Activated CD4-positive, alpha-beta T cell treated with anti-CD3 and anti-CD28 coated beads for 48 hours (primary cell): ENCODE measurements around the gene VPS11.
A peak's percentile ranks its signal among the peaks of the same experiment; 100 is the strongest.
"Not testable (repeated sequence)": the region's sequence is repeated elsewhere in the genome, so short reads cannot be mapped to it uniquely, and the experiment has no call there.

ENCODE experiments used
- DNase-seq: peaks from one replicate; pipeline ENCODE4 v3.0.0-alpha.2; 2020

Gene VPS11

GRCh38 chr11:119039471-119039870 is 28.1 kb upstream of the VPS11 start:
- DNase-seq: not testable (repeated sequence)

GRCh38 chr11:119041821-119042514 is 25.6 kb upstream of the VPS11 start:
- DNase-seq: no peak

- no peak for DNase-seq
These were observed 24.7 kb upstream of the VPS11 start for GRCh38 chr11:119042927-119043326.

- no peak for DNase-seq
These were observed 22.9 kb upstream of the VPS11 start for GRCh38 chr11:119044708-119045107.

GRCh38 chr11:119046489-119046888 is 21.1 kb upstream of the VPS11 start:
- DNase-seq: no peak

GRCh38 chr11:119047205-119047604 is 20.4 kb upstream of the VPS11 start:
- peak; percentile 23 for DNase-seq

- no peak for DNase-seq
These were observed 19.0 kb upstream of the VPS11 start for GRCh38 chr11:119048644-119049043.

GRCh38 chr11:119049081-119049480 is 18.5 kb upstream of the VPS11 start:
- no peak for DNase-seq

GRCh38 chr11:119051440-119052162 is 16.0 kb upstream of the VPS11 start:
- peak; percentile 15 for DNase-seq

GRCh38 chr11:119052163-119052814 is 15.3 kb upstream of the VPS11 start:
- DNase-seq: no peak

GRCh38 chr11:119054418-119054817 is 13.2 kb upstream of the VPS11 start:
- DNase-seq: no peak

GRCh38 chr11:119055901-119056300 is 11.7 kb upstream of the VPS11 start:
- peak; percentile 30 for DNase-seq

- DNase-seq: peak; percentile 50
These were observed 11.1 kb upstream of the VPS11 start for GRCh38 chr11:119056421-119056999.

- DNase-seq: peak; percentile 99
These were observed 10.4 kb upstream of the VPS11 start, which contains the start of gene HYOU1 for GRCh38 chr11:119057000-119057769. HYOU1 (minus strand) TSS chr11:119057205; CDS start chr11:119056160, 1,045 bp downstream.

GRCh38 chr11:119059128-119059527 is 8.5 kb upstream of the VPS11 start:
- DNase-seq: not testable (repeated sequence)

GRCh38 chr11:119061256-119061655 is 6.4 kb upstream of the VPS11 start:
- DNase-seq: no peak

GRCh38 chr11:119062779-119063178 is 4.8 kb upstream of the VPS11 start:
- DNase-seq: no peak

GRCh38 chr11:119065369-119065768 is 2.2 kb upstream of the VPS11 start:
- DNase-seq: peak; percentile 61

GRCh38 chr11:119077839-119078238 is 10.2 kb downstream of the VPS11 start:
- DNase-seq: no peak

GRCh38 chr11:119078675-119079420 is 11.2 kb downstream of the VPS11 start:
- DNase-seq: no peak

GRCh38 chr11:119081682-119082260 is 14.2 kb downstream of the VPS11 start:
- no peak for DNase-seq
